GM19395 (cell line): ENCODE results near the gene UBN2.

Source experiments
- ATAC-seq: cut with Tn5 transposase; IDR thresholded peaks from one replicate; pipeline ENCODE4 v1.9.1; 2021; ENCODE audit warnings: mild to moderate bottlenecking, moderate library complexity; ENCODE audit not compliant: unreplicated experiment

The UBN2 gene

GRCh38 chr7:139341058-139341775, 110.2 kb downstream of the UBN2 start, which contains the start of gene FMC1:
TSS of gene FMC1 (plus strand) at chr7:139341337. CDS start at chr7:139341385, 48 bp downstream.
- ATAC-seq = peak; percentile 61

DNA sequence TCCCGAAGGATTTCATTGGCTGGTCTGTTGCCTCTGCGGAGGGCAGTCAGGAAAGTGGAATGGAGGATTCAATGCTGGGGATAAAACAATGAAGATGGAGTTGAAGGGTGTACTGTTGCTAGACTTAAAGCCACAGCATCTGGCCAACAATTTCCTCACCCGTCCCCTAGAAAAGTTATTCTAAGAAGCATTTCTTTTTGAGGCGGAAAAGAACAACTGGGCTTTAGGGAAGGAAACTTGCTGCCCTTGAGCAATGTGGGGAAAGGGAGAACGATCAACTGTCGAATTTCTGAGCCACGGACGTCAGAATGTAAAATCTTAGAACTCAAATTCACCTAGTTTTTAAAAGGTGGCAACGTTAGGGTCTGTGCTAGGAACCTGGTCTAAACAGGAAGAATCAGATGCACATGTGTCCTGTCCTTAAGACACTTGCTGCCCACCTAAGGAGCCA, 110.8 kb downstream of the UBN2 start:
- no peak for ATAC-seq

GRCh38 chr7:139345042-139345441, 114.0 kb downstream of the UBN2 start:
- ATAC-seq = no peak

DNA sequence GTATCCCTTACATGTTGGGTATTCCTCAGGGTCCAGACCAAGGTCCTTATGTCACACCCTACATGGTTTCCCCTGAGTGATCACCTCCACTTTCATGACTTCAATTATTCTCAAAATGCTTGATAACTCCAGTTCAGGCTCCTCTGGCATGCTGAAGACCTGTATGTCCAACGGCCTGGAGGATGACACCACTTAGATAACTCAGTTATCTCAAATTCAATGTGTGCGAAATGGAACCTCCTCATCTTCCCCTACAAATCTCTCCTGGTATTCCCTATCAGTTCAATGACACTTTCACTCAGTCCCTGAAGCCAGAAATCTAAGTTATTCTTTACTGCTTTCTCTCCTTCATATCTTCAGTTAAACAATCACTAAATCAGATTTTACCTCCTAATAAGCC, 120.0 kb downstream of the UBN2 start:
- ATAC-seq = no peak

GRCh38 chr7:139354729-139355128, 123.7 kb downstream of the UBN2 start:
- no peak for ATAC-seq

- no peak for ATAC-seq
These were observed 124.3 kb downstream of the UBN2 start for GRCh38 chr7:139355320-139355719.
